Right atrium auricular region (tissue), 2 donors: ENCODE results near the gene INPP5A. TPM values are rescaled to one million over a fixed set of nuclear protein-coding genes. Genes with fewer than 3 reads are reported as not detected.

Experiments used
- DNase-seq: peaks from one replicate; pipeline ENCODE4 v3.0.0-alpha.2; 2019; ENCODE audit warnings: low spot score
- H3K27ac ChIP-seq, 2 donors: fragments of 200-600 bp; sonication (generic); 1 replicate in 1 of 2; 2 replicates in 1 of 2; pipeline ENCODE4 v1.5.1; 2016 to 2019
- H3K27me3 ChIP-seq, 2 donors: fragments of 200-600 bp; sonication (generic); one replicate each; pipeline versions ENCODE4 v1.5.1 to v1.6.0; 2017 to 2019
- H3K36me3 ChIP-seq: fragments of 200-600 bp; sonication (generic); one replicate; pipeline ENCODE4 v1.5.1; 2016
- H3K4me1 ChIP-seq, 2 donors: fragments of 200-600 bp; sonication (generic); one replicate each; pipeline versions ENCODE4 v1.5.1 to v1.6.0; 2017 to 2019
- H3K4me3 ChIP-seq, 2 donors: fragments of 200-600 bp; sonication (generic); 1 replicate in 1 of 2; 2 replicates in 1 of 2; pipeline ENCODE4 v1.5.1; 2017 to 2019; ENCODE audit warnings: mild to moderate bottlenecking in 1 of 2, moderate library complexity in 1 of 2
- H3K9me3 ChIP-seq, 2 donors: fragments of 200-600 bp; sonication (generic); one replicate each; pipeline ENCODE4 v1.5.1; 2019
- total RNA-seq, 2 donors: library from RNA; depleted of rRNA; stranded (reverse); fragments of >200 nt; gene quantifications; one replicate each; pipeline ENCODE4 v1.1.0, GENCODE V29; 2016
- TF ChIP-seq, protein P1 (sequence below), 2 donors: fragments of 200-600 bp; sonication (generic); IDR thresholded peaks; one replicate each; pipeline ENCODE4 v1.5.1; 2019; ENCODE audit warnings: antibody characterized with exemption in 2 of 2

Gene INPP5A
- total RNA-seq, 2 donors from 2014 or later: 116 to 143 TPM

DNA sequence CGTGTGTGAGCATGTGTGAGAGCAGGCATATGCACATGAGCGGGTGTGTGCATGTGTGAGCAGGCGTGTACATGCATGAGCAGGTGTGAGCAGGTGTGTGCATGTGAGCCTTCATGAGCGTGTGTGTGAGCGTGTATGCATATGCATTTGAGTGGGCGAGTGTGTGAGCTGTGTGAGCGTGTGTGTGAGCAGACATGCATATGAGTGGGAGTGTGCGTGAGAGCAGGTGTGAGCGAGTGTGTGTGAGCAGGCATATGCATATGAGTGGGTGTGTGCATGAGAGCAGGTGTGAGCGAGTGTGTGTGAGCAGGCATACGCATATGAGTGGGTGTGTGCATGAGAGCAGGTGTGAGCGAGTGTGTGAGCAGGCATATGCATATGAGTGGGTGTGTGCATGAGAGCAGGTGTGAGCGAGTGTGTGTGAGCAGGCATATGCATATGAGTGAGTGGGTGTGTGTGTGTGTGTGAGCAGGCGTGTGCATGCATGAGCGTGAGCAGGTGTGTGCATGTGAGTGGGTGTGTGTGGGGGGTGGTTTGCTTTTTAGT is 217.7 kb downstream of the INPP5A start:
- no peak for DNase-seq
- no peak overlapping the region for H3K27ac ChIP-seq
- H3K36me3 ChIP-seq: peaks cover 54% of the 10 kb centered on the region
- no peak overlapping the region for H3K4me3 ChIP-seq
- H3K27me3 ChIP-seq: no peaks in the 10 kb centered on the region
- TF ChIP-seq, protein P1, sequence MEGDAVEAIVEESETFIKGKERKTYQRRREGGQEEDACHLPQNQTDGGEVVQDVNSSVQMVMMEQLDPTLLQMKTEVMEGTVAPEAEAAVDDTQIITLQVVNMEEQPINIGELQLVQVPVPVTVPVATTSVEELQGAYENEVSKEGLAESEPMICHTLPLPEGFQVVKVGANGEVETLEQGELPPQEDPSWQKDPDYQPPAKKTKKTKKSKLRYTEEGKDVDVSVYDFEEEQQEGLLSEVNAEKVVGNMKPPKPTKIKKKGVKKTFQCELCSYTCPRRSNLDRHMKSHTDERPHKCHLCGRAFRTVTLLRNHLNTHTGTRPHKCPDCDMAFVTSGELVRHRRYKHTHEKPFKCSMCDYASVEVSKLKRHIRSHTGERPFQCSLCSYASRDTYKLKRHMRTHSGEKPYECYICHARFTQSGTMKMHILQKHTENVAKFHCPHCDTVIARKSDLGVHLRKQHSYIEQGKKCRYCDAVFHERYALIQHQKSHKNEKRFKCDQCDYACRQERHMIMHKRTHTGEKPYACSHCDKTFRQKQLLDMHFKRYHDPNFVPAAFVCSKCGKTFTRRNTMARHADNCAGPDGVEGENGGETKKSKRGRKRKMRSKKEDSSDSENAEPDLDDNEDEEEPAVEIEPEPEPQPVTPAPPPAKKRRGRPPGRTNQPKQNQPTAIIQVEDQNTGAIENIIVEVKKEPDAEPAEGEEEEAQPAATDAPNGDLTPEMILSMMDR (IDR thresholded peaks at IDR 0.05): no peak
- no peaks in the 10 kb centered on the region for H3K9me3 ChIP-seq
- no peaks in the 10 kb centered on the region for H3K4me1 ChIP-seq

DNA sequence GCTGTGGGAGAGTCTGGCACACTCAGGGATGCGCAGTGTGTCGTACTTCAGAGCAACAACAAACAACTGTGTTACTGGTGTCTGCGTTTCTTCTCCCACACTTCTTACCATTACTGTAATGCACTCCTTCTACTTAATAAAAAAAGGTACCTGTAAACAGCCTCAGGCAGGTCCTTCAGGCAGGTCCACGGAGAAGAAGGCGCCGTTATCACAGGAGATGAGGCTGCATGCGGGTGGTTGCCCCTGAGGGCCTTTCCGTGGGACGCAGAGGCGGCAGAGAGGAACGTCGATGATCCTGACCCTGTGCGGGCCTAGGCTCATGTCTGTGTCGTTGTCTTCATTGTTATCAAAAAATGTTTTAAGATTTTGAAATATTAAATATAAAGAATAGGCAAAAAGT is 219.0 kb downstream of the INPP5A start:
- peaks cover 42% of the 10 kb centered on the region for H3K36me3 ChIP-seq
- H3K9me3 ChIP-seq: no peaks in the 10 kb centered on the region
- TF ChIP-seq, protein P1 (IDR thresholded peaks at IDR 0.05): no peak
- no peak for DNase-seq
- no peaks in the 10 kb centered on the region for H3K4me1 ChIP-seq
- no peak overlapping the region for H3K4me3 ChIP-seq
- H3K27me3 ChIP-seq: no peaks in the 10 kb centered on the region
- H3K27ac ChIP-seq: no peak overlapping the region

DNA sequence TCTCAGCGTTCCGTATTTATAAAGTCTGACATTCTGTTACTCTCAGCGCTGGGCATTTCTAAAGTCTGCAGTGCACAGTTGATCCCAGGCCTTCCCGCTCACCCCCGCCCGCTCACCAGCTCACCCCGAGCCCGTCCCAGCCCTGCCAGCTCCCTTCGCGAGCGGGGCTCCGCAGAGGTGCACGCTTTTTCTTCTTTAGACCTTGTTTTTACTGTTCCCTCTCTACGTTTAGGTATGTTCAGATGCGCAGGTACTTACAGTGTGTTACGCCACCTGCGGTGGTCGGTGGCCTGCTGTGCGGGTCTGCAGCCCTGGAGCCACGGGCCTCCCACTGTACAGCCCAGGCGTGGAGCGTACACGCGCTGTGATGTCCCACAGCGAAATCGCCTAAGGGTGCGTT is 219.6 kb downstream of the INPP5A start:
- Histone ChIP-seq H3K27me3 (no peaks in the 10 kb centered on the region), H3K36me3 (peaks cover 42% of the 10 kb centered on the region), H3K4me1 (no peaks in the 10 kb centered on the region), H3K27ac (no peak overlapping the region), H3K4me3 (no peak overlapping the region), H3K9me3 (no peaks in the 10 kb centered on the region)
- TF ChIP-seq, protein P1 (IDR thresholded peaks at IDR 0.05): no peak
- no peak for DNase-seq

DNA sequence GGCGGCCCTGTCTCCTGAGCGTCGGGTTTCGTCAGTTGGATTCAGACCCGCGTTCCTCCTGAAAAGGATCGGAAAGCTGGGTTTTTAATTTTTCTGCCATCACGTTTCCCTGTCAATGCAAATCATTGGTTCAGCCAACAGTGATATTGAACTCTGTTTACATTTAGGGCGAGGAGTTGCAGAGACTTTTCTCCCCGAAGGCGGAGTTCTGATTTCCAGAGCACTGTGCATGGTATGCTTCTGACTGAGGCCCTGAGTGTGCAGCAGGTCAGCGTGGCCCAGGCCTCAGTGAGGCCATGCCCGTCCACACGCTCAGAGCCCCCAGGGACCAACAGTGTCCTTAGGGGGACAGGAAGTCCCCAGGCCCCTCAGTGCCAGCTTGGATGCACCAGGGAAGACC is 221.3 kb downstream of the INPP5A start:
- H3K27ac ChIP-seq: no peak overlapping the region
- no peaks in the 10 kb centered on the region for H3K27me3 ChIP-seq
- H3K36me3 ChIP-seq: peaks cover 32% of the 10 kb centered on the region
- TF ChIP-seq, protein P1 (IDR thresholded peaks at IDR 0.05): no peak
- H3K4me1 ChIP-seq: no peaks in the 10 kb centered on the region
- DNase-seq: no peak
- no peak overlapping the region for H3K4me3 ChIP-seq
- H3K9me3 ChIP-seq: no peaks in the 10 kb centered on the region

DNA sequence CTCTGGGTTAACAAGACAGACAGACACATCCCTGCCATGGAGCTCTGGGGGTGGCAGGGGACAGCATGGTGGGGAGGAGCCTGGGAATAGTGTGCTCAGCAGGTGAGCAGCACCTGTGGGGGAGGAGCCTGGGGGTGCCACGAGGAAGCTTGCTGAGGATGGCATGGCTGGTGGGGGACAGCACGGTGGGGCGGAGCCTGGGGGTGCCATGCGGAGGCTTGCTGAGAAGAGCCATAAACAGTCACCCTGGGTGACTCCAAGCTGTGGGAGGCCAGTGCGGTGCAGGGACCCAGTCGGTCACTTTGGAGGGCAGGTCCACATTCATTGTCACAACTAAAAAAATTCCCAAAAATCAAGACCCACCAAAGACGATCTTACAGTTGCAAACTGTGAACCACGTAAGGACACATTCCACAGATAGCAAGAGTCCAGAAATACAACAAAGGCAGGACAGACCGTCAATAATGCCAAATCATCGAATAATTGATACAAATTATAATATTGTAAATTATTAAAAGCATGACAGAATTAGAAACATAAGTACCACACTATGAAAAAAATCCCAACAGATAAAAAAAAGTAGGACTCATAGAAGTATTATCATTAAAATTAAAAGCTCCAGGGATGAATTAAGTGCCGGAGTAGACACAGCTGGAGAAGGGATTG is 223.9 kb downstream of the INPP5A start:
- H3K4me1 ChIP-seq: no peaks in the 10 kb centered on the region
- H3K4me3 ChIP-seq: no peak overlapping the region
- no peaks in the 10 kb centered on the region for H3K27me3 ChIP-seq
- TF ChIP-seq, protein P1 (IDR thresholded peaks at IDR 0.05): no peak
- no peak for DNase-seq
- no peak overlapping the region for H3K27ac ChIP-seq
- no peaks in the 10 kb centered on the region for H3K9me3 ChIP-seq
- H3K36me3 ChIP-seq: peaks cover 13% of the 10 kb centered on the region

DNA sequence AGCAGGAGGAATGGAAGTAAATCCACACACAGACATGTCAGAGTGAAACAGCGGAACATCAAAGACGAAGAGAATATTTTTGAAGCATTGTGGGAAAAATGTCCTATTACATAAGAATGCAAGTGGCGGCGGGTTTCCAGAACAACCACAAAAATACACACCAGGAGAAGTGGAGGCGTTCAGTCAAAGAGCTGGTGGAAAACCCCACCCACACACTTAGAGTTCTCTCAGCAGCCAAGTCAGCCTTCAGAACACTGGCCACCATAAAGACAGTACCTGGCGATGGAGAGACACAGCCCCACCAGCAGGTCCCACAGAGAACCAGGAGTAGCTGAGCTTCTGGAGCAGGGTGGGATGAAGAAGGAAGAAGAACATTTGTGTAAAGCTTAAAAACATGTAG is 224.7 kb downstream of the INPP5A start:
- no peak overlapping the region for H3K4me3 ChIP-seq
- no peak overlapping the region for H3K27ac ChIP-seq
- TF ChIP-seq, protein P1 (IDR thresholded peaks at IDR 0.05): no peak
- no peaks in the 10 kb centered on the region for H3K4me1 ChIP-seq
- peaks cover 10% of the 10 kb centered on the region for H3K36me3 ChIP-seq
- no peaks in the 10 kb centered on the region for H3K9me3 ChIP-seq
- no peak for DNase-seq
- H3K27me3 ChIP-seq: no peaks in the 10 kb centered on the region
